Measurements from ENCODE around the gene GTF2B. TPM values are rescaled to one million over a fixed set of nuclear protein-coding genes. Genes with fewer than 3 reads are reported as not detected.

GTF2B gene
- polyA plus RNA-seq, 3 donors from 2014 or later = 42.0 to 52.8 (median 47.2) TPM

Other genes with a start within 250 kb of the GTF2B start
- gene PKN2, start 207.3 kb downstream of the GTF2B start, polyA plus RNA-seq = 1 to 10 TPM; 4.0 to 6.9 (median 5.4) TPM
- gene KYAT3, start 101.1 kb upstream of the GTF2B start, polyA plus RNA-seq = 10 to 100 TPM; 13.6 to 19.2 (median 15.6) TPM
- gene RBMXL1, start 101.1 kb upstream of the GTF2B start, polyA plus RNA-seq = 1 to 10 TPM in 2 of 3 donors, under 1 TPM in 1; 0.93 to 9.2 (median 5.4) TPM
- gene GBP3, start 131.3 kb upstream of the GTF2B start, polyA plus RNA-seq = 10 to 100 TPM in 1 of 3 donors, 1 to 10 TPM in 2; 7.7 to 18.2 (median 8.3) TPM
- gene GBP1, start 173.6 kb upstream of the GTF2B start, polyA plus RNA-seq = 10 to 100 TPM; 23.3 to 45.4 (median 43.1) TPM
- 100 to 1,000 TPM in 2 of 3 donors, 10 to 100 TPM in 1; 90.8 to 141 (median 106) TPM for gene GBP2, start 234.5 kb upstream of the GTF2B start, polyA plus RNA-seq